HG03460 (cell line): ENCODE data around the gene C10orf90.

Experiments
- ATAC-seq: cut with Tn5 transposase; IDR thresholded peaks from one replicate; pipeline ENCODE4 v1.9.1; 2021; ENCODE audit not compliant: unreplicated experiment

The C10orf90 gene

GRCh38 chr10:126468876-126469643 is 201.4 kb downstream of the C10orf90 start:
- ATAC-seq = no peak

GRCh38 chr10:126468467-126468866 is 202.0 kb downstream of the C10orf90 start:
- ATAC-seq = no peak

- ATAC-seq = no peak
Measured at GRCh38 chr10:126465771-126466170, 204.7 kb downstream of the C10orf90 start.

- no peak for ATAC-seq
Measured at GRCh38 chr10:126463286-126463685, 207.2 kb downstream of the C10orf90 start.

- ATAC-seq = no peak
Measured at GRCh38 chr10:126461289-126461940, 209.1 kb downstream of the C10orf90 start.

GRCh38 chr10:126459878-126460481 is 210.5 kb downstream of the C10orf90 start:
- ATAC-seq = no peak

GRCh38 chr10:126459032-126459831 is 211.3 kb downstream of the C10orf90 start:
- no peak for ATAC-seq

GRCh38 chr10:126458466-126458865 is 212.0 kb downstream of the C10orf90 start:
- ATAC-seq = no peak

GRCh38 chr10:126456632-126457031 is 213.9 kb downstream of the C10orf90 start:
- ATAC-seq = no peak

GRCh38 chr10:126455766-126456405 is 214.6 kb downstream of the C10orf90 start:
- ATAC-seq = no peak

- ATAC-seq = no peak
Measured at GRCh38 chr10:126455036-126455765, 215.3 kb downstream of the C10orf90 start.

- ATAC-seq = no peak
Measured at GRCh38 chr10:126454045-126454751, 216.3 kb downstream of the C10orf90 start.

GRCh38 chr10:126452245-126452644 is 218.2 kb downstream of the C10orf90 start:
- no peak for ATAC-seq

- no peak for ATAC-seq
Measured at GRCh38 chr10:126448091-126448490, 222.4 kb downstream of the C10orf90 start.

- no peak for ATAC-seq
Measured at GRCh38 chr10:126439942-126440341, 230.6 kb downstream of the C10orf90 start.

GRCh38 chr10:126438407-126438783 is 232.1 kb downstream of the C10orf90 start:
- ATAC-seq = no peak

- no peak for ATAC-seq
Measured at GRCh38 chr10:126437635-126438406, 232.7 kb downstream of the C10orf90 start.

- no peak for ATAC-seq
Measured at GRCh38 chr10:126434235-126434634, 236.3 kb downstream of the C10orf90 start.

- no peak for ATAC-seq
Measured at GRCh38 chr10:126433351-126433750, 237.1 kb downstream of the C10orf90 start.
